ENCODE data around the gene LCP2.

Gene LCP2

DNA sequence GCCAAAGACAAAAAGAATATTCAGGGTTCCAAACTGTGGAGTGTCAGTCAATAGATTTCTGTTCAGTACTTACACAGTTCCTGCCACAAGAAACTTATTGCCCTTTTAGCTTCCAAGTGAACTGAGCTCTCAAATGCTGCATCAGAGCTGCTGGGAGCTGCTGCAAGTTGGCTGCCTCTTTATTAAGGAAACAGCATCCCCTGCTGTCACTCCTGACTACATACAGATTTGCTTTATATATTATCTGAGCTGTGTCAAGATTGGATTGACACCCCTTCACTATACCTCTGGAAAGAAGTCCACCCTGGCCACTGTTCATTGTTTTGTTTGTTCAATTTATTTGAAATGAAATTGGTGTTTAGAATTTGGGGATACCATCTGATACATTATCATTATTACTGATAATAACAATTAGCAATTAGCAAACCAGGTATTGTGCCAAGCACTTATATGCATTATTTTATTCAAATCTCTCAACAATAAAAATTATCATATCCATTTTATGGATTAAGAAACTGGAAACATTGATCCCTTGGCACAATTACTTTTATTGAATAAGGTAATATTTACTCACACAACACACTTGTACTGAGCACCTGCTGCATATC, 81.2 kb downstream of the LCP2 start:
- DNase-seq (ENCODE audit: low read depth, low spot score), result peak; percentile 36

DNA sequence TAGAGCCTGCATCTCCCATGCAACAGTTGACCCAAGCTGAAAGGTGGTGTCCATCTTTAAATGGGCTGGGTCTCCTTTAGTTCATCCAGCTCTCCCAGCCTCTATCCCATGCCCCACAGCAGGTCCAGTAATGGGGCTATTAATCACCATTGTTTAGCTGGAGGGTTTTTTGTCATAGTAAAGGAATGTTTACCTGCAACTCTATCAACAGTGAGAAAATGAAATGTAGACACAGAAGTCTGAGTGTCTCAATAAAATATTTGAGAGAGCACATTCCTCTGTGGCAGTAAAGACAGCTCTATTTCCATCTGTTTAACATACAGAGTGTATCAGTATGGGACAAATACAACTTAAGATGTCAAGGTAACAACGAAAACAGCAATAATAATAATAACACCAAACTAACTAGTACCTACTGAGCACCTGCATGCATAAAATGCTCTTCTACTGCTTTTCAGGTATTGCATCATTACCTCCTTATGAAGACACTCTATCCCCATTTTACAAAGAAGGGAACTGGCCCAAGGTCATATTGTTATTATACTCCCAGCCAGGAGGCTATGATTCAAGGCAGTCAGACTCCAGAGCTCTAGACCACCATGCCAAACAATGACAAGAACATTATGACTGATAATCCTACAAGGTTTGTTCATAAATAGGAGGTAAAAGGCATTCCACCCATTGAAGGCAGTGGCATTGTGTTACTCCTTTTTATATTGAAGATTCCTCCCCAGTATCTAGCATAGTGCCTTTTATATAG, 85.8 kb downstream of the LCP2 start:
- DNase-seq (ENCODE audit: low read depth, low spot score), result no peak

DNA sequence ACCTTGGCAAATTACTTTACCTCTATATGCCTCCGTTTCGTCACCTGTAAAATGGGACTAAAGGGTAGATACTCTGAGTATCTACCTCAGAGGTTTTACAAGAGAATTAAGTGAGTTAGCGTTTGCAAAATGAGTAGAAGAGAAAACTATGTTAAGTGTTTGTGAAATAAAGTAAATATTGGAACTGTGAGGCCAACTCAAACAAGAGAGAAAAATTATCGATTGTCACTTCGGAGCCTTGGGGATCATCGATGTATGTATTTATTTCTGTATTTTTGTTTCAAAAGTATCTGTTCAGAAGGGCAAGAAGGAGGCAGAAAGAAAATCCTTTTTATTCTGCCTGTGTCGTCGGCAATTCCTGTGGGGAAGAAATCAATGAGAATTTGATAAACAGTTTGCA, 90.6 kb downstream of the LCP2 start:
- DNase-seq (ENCODE audit: low read depth, low spot score), result no peak

GRCh38 chr5:170206216-170206615, 91.4 kb downstream of the LCP2 start:
- no peak for DNase-seq (ENCODE audit: low read depth, low spot score)

DNA sequence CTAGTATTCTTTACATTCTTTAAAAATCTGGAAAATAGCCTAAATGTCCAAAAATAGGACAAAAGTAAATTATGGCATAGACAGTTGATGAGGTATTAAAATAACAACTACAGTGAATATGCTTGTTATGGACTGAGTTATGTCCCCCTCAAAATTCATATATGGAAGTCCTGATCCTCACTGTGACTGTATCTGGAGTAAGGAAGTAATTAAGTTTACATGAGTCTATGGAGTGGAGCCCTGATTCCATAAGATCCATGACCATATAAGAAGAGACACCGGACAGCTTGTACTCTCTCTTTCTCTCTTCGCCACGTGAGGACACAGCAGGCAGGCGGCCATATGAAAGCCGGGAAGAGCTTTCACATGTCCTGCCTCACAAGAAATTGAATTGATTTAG, 93.4 kb downstream of the LCP2 start:
- DNase-seq (ENCODE audit: low read depth, low spot score), result no peak

DNA sequence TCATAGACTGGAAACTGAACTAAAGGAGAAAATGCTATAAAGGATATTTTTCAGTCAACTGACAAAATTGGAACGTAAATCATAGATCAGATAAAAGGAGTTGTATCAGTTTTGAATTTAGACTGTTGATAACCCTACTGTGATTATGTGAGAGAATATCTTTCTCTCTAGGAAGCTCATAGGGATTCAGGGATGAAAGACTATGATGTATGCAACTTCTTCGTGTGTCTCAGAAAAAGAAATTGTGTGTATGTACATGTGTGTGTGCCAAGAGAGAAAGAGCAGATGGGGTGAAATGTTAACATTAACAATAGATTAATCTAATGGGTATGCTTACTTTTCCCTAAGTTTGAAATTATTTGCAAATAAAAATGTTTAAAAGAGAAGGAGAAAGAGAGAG, 95.5 kb downstream of the LCP2 start:
- DNase-seq (ENCODE audit: low read depth, low spot score), result no peak

GRCh38 chr5:170201311-170201710, 96.3 kb downstream of the LCP2 start:
- DNase-seq (ENCODE audit: low read depth, low spot score), result no peak

GRCh38 chr5:170200876-170201275, 96.7 kb downstream of the LCP2 start:
- no peak for DNase-seq (ENCODE audit: low read depth, low spot score)

Measured in ELF-1 (cell line).